Jurkat, Clone E6-1 (cell line): ENCODE data around the gene GGT1. TPM values are rescaled to one million over a fixed set of nuclear protein-coding genes. Genes with fewer than 3 reads are reported as not detected.
"Not testable (repeated sequence)": the region's sequence is repeated elsewhere in the genome, so short reads cannot be mapped to it uniquely, and the experiment has no call there.

ENCODE experiments used
- DNase-seq: peaks from one replicate; pipeline ENCODE4 v3.0.0-alpha.2; 2011; ENCODE audit warnings: low read depth, low spot score
- H3K4me3 ChIP-seq: 2 replicates; pipeline ENCODE4 v1.5.1; 2011; ENCODE audit warnings: mild to moderate bottlenecking, low read length, control low read depth, moderate library complexity
- polyA plus RNA-seq: library from polyadenylated mRNA; unstranded; fragments of >200 nt; gene quantifications from one replicate; pipeline ENCODE4 v1.2.1, GENCODE V29; 2012; ENCODE audit warnings: missing spikeins; ENCODE audit not compliant: insufficient read length, insufficient read depth

The GGT1 gene
- polyA plus RNA-seq = 7.3 TPM

GRCh38 chr22:24602847-24603769 lies at the start of gene GGT1:
GGT1 (plus strand) TSS chr22:24603193; CDS start chr22:24611082, 7,889 bp downstream.
- H3K4me3 ChIP-seq = peak within 1 kb of the TSS; percentile 40
- DNase-seq = not testable (repeated sequence)

GRCh38 chr22:24553597-24554312 lies 49.2 kb upstream of the GGT1 start:
- H3K4me3 ChIP-seq = peak overlapping the region; percentile 91

GRCh38 chr22:24554313-24555164 lies 48.5 kb upstream of the GGT1 start, which contains the start of gene GUCD1:
GUCD1 (minus strand) TSS chr22:24555138; CDS start chr22:24554991, 147 bp downstream.
- peak within 1 kb of the TSS; percentile 91 for H3K4me3 ChIP-seq
- DNase-seq = no peak

More at GRCh38 chr22:24553597-24554312, 49.2 kb upstream of the GGT1 start:
- DNase-seq = no peak

GRCh38 chr22:24555165-24556039 lies 47.6 kb upstream of the GGT1 start, which contains the start of gene SNRPD3:
SNRPD3 (plus strand) TSS chr22:24555999; CDS start chr22:24557675, 1,676 bp downstream.
- peak within 1 kb of the TSS; percentile 91 for H3K4me3 ChIP-seq
- peak; percentile 97 for DNase-seq

GRCh38 chr22:24559471-24559870 lies 43.5 kb upstream of the GGT1 start:
- H3K4me3 ChIP-seq = no peak overlapping the region
- DNase-seq = no peak

GRCh38 chr22:24563246-24563645 lies 39.7 kb upstream of the GGT1 start:
- no peak overlapping the region for H3K4me3 ChIP-seq

GRCh38 chr22:24564376-24565058 lies 38.5 kb upstream of the GGT1 start:
- no peak for DNase-seq
- no peak overlapping the region for H3K4me3 ChIP-seq

More at GRCh38 chr22:24563246-24563645, 39.7 kb upstream of the GGT1 start:
- DNase-seq = no peak

- DNase-seq = no peak
- H3K4me3 ChIP-seq = no peak overlapping the region
Observed at GRCh38 chr22:24565077-24565476, 37.9 kb upstream of the GGT1 start.

GRCh38 chr22:24566899-24567511 lies 36.0 kb upstream of the GGT1 start:
- no peak overlapping the region for H3K4me3 ChIP-seq
- DNase-seq = no peak

GRCh38 chr22:24567668-24568067 lies 35.3 kb upstream of the GGT1 start:
- no peak for DNase-seq
- H3K4me3 ChIP-seq = no peak overlapping the region

- DNase-seq = no peak
- H3K4me3 ChIP-seq = no peak overlapping the region
Observed at GRCh38 chr22:24571266-24571665, 31.7 kb upstream of the GGT1 start.

- DNase-seq = no peak
- H3K4me3 ChIP-seq = no peak overlapping the region
Observed at GRCh38 chr22:24576778-24577177, 26.2 kb upstream of the GGT1 start.

GRCh38 chr22:24578355-24579257 lies 24.4 kb upstream of the GGT1 start:
- H3K4me3 ChIP-seq = no peak overlapping the region
- no peak for DNase-seq

GRCh38 chr22:24579258-24579601 lies 23.8 kb upstream of the GGT1 start:
- H3K4me3 ChIP-seq = no peak overlapping the region

GRCh38 chr22:24580276-24580675 lies 22.7 kb upstream of the GGT1 start:
- no peak for DNase-seq
- H3K4me3 ChIP-seq = no peak overlapping the region

More at GRCh38 chr22:24579258-24579601, 23.8 kb upstream of the GGT1 start:
- no peak for DNase-seq
